Kidney (tissue), 14 donors: ENCODE results near the gene NRG2. TPM values are rescaled to one million over a fixed set of nuclear protein-coding genes. Genes with fewer than 3 reads are reported as not detected.

Experiments
- DNase-seq, 5 donors: peaks; one replicate each; pipeline ENCODE4 v3.0.0-alpha.2; 2013 to 2020
- FAIRE-seq: peaks from 2 replicates; lab custom pipeline; 2012; peaks lifted over from hg19 to GRCh38; lab: Jason Lieb, UNC
- H3K27ac ChIP-seq, 2 donors: one replicate each; pipeline ENCODE4 v1.7.0; 2013; ENCODE audit warnings: low read depth in 2 of 2, low read length in 2 of 2, inconsistent platforms in 1 of 2
- H3K27me3 ChIP-seq: one replicate; pipeline ENCODE4 v1.7.1; 2013; ENCODE audit warnings: low read length, inconsistent platforms; ENCODE audit not compliant: control insufficient read depth, insufficient read depth
- H3K36me3 ChIP-seq, 3 donors: one replicate each; pipeline versions ENCODE4 v1.7.0 to v1.7.1; 2013; ENCODE audit warnings: low read length in 3 of 3, control low read depth in 1 of 3, inconsistent platforms in 1 of 3; ENCODE audit not compliant: insufficient read depth in 3 of 3, control insufficient read depth in 2 of 3
- H3K4me1 ChIP-seq, 3 donors: one replicate each; pipeline versions ENCODE4 v1.7.0 to v1.7.1; 2013; ENCODE audit warnings: low read length in 3 of 3, inconsistent platforms in 1 of 3, low read depth in 1 of 3; ENCODE audit not compliant: control insufficient read depth in 2 of 3, insufficient read depth in 2 of 3
- H3K4me3 ChIP-seq, 3 donors: one replicate each; pipeline versions ENCODE4 v1.7.0 to v1.8.1; 2013; ENCODE audit warnings: low read length in 3 of 3, control low read depth in 1 of 3, inconsistent platforms in 1 of 3
- H3K9ac ChIP-seq, 3 donors: one replicate each; pipeline versions ENCODE4 v1.7.0 to v1.7.1; 2013; ENCODE audit warnings: low read length in 3 of 3, control low read depth in 1 of 3, inconsistent platforms in 1 of 3
- H3K9me3 ChIP-seq, 3 donors: one replicate each; pipeline versions ENCODE4 v1.7.0 to v1.7.1; 2013; ENCODE audit warnings: low read length in 3 of 3, control low read depth in 1 of 3, inconsistent platforms in 1 of 3; ENCODE audit not compliant: control insufficient read depth in 2 of 3, insufficient read depth in 1 of 3
- CTCF ChIP-seq: IDR thresholded peaks from 3 replicates; pipeline ENCODE4 v1.5.1; 2012; ENCODE audit warnings: mild to moderate bottlenecking, moderate library complexity, borderline replicate concordance; ENCODE audit not compliant: insufficient read depth; ENCODE audit errors: extremely low read depth
- intact Hi-C: fragments of 100-400 bp; cut with DNase I; formaldehyde crosslinking; loops from one replicate; pipeline ENCODE4 v1.11.1; 2022
- polyA plus RNA-seq: library from polyadenylated mRNA; stranded (reverse); fragments of 350-450 nt; fragmentation: Illumina TruSeq; extraction: RNeasy Lipid Tissue Mini Kit (QIAGEN cat#74804); gene quantifications from one replicate; pipeline ENCODE4 v1.2.3, GENCODE V29; 2014; ENCODE audit warnings: low read depth, low replicate concordance; ENCODE audit not compliant: insufficient read depth
- total RNA-seq: library from RNA; stranded (reverse); fragmentation: NEBNext Ultra II Directional; extraction: Animal tissue kit (Norgen Biotek cat#: 25700); gene quantifications from one replicate; pipeline ENCODE4 v1.2.1, GENCODE V29; 2021
- donor health status: control.
- donor health status: control.
- donor health status: control.
- donor health status: control.
- donor health status: control.
- donor health status: DM: yes; HTN: yes; CAD: no.
- donor health status: Normal renal cell carcinoma (clear cell type).

Gene NRG2
- total and polyA plus RNA-seq, 2 donors from 2014 or later, result 1.9 to 4.6 TPM

GRCh38 chr5:140007311-140007710, 35.8 kb downstream of the NRG2 start:
- Histone ChIP-seq H3K36me3 (no peaks in the 10 kb centered on the region), H3K4me3 (no peak overlapping the region), H3K9ac (no peak overlapping the region), H3K27ac (no peak overlapping the region), H3K27me3 (no peaks in the 10 kb centered on the region), H3K4me1 (no peaks in the 10 kb centered on the region), H3K9me3 (no peaks in the 10 kb centered on the region)
- FAIRE-seq (no peak), DNase-seq (no peak)
- intact Hi-C loops, result no loop called here
- no peak for TF ChIP-seq CTCF

- Histone ChIP-seq H3K36me3 (no peaks in the 10 kb centered on the region), H3K9me3 (no peaks in the 10 kb centered on the region), H3K4me3 (no peak overlapping the region), H3K27me3 (no peaks in the 10 kb centered on the region), H3K9ac (no peak overlapping the region), H3K27ac (no peak overlapping the region), H3K4me1 (no peaks in the 10 kb centered on the region)
- DNase-seq (no peak), FAIRE-seq (no peak)
- no peak for TF ChIP-seq CTCF
- intact Hi-C loops, result no loop called here
These were observed 37.9 kb downstream of the NRG2 start for GRCh38 chr5:140005145-140005591.

- no peak overlapping the region for H3K4me3 ChIP-seq
- DNase-seq, result no peak
- TF ChIP-seq CTCF, result no peak
- intact Hi-C loops, result no loop called here
- no peaks in the 10 kb centered on the region for H3K9me3 ChIP-seq
- no peak overlapping the region for H3K27ac ChIP-seq
- FAIRE-seq, result no peak
- no peaks in the 10 kb centered on the region for H3K27me3 ChIP-seq
- H3K9ac ChIP-seq, result no peak overlapping the region
- H3K36me3 ChIP-seq, result no peaks in the 10 kb centered on the region
- H3K4me1 ChIP-seq, result no peaks in the 10 kb centered on the region
These were observed 38.9 kb downstream of the NRG2 start for GRCh38 chr5:140004174-140004573.

- H3K9ac ChIP-seq, result no peak overlapping the region
These were observed 39.6 kb downstream of the NRG2 start for GRCh38 chr5:140003519-140003918.

More at GRCh38 chr5:140003519-140003918, 39.6 kb downstream of the NRG2 start:
- Histone ChIP-seq H3K9me3 (no peaks in the 10 kb centered on the region), H3K4me3 (no peak overlapping the region), H3K36me3 (no peaks in the 10 kb centered on the region), H3K27me3 (no peaks in the 10 kb centered on the region), H3K4me1 (no peaks in the 10 kb centered on the region), H3K27ac (no peak overlapping the region)
- no peak for TF ChIP-seq CTCF
- intact Hi-C loops, result no loop called here
- no peak for DNase-seq
- FAIRE-seq, result no peak
